Activated T-cell treated with anti-CD3 and anti-CD28 coated beads for 1 hour (primary cell): ENCODE data around the gene ZNF415.
"Not testable (repeated sequence)": the region's sequence is repeated elsewhere in the genome, so short reads cannot be mapped to it uniquely, and the experiment has no call there.

Experiments used
- DNase-seq: peaks from one replicate; pipeline ENCODE4 v3.0.0-alpha.2; 2020; ENCODE audit warnings: low read depth

Gene ZNF415

DNA sequence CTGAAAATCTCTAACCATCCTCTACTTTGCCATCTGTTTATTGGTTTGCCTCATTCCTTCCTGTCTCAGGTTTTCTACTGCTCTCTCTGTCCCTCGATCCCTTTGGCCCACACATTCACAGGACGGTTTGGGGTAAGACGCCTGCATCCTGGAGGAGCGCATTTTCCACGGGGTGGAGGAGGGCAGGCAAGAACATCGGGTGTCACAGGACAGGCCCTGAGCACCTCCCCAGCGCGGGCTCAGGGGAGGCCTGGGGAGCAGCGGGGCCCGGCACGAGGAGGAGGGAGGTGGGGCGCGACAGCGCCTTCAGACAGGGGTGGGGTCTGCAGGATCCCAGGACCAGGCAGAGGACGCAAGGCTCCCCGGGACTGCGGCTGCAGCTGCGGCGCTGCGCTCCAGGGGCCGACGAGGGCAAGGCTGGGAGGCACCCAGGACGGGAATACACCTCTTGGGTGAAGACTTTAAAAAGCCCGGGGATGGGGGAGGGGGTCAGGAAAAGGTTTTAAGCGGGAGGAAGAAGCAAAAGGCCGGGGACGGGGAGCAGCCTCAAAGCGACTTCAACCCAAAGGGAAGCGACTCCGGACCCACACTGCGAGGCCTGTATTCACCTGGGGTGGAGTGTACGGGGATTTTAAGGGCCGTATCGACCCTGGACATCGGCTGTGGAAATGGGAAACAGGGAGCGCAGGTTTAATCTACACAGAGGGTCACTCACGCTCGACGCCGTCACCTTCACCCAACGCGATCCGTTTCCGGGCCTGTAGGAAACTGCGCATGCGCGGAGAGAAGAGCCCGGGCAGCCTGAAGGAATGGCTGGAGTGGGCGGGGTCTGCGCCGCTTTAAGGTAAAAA lies at the start of gene ZNF415:
TSS of gene ZNF415 (minus strand) at position 770 of the 851 bp plus-strand sequence. CDS start 10,234 bp downstream, outside the sequence.
- peak; percentile 12 for DNase-seq

DNA sequence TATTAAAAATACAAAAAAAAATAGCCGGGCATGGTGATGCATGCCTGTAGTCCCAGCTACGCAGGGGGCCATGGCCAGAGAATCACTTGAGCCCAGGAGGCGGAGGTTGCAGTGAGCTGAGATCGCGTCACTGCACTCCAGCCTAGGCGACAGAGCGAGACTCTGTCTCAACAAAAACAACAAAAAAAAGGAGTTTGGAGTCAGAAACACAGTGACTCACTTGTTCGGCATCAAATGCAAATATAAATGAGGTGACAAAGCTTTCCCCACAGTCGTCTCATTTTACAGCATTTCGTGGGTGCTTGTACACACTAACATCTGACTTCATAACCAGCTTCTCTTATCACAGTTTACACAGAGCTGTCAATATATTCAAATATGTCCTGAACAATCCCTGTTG lies 49.5 kb upstream of the ZNF415 start:
- no peak for DNase-seq

DNA sequence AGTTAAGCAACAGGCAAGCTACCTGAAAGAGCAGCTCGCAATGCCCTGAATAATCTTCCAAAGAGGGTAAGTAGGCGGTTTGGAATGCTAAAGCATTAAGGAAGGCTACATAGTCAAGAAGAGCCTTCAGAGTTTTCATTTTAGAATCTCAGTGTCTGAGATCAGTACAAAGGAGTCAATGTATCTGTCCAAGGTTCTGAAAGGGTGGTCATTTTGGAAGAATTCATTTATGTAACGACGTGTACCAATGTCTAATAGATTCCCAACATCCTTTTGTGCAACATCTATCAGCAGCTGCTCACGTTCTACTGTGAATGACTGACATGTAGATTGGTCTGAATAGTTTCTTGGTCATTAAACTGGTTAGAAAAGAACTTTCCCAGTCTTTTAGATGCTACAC lies 45.3 kb upstream of the ZNF415 start:
- DNase-seq = no peak

DNA sequence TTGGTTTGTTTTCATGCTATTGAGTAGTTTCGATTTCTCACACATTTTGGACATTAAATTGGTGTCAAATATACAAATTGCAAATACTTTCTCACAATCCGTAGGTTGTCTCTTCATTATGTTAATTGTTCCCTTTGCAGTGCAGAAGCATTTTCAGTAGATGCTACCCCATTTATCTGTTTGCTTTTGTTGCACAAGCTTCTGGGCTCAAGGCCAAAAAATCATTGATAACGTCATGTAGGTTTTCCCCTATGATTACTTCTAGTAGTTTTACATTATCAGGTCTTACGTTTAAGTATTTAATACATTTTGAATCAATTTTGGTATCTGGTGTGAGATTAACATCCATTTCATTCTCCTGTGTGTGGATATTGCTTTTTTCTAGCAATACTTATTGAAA lies 40.2 kb upstream of the ZNF415 start:
- no peak for DNase-seq

DNA sequence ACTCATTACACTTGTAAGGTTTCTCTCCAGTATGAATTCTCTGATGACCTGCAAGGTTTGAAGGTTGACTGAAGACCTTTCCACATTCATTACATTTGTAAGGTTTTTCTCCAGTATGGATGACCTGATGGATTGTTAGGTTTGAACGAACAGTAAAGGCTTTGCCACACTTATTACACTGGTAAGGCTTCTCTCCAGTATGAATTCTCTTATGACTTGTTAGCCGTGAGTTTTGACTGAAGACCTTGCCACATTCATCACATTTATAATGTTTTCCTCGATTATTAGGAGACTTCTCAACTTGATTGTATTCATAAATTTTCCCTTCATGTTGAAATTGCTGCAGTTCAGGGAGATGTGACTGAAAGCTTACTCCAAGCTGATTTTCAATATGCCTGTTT lies 33.0 kb upstream of the ZNF415 start:
- DNase-seq = no peak

DNA sequence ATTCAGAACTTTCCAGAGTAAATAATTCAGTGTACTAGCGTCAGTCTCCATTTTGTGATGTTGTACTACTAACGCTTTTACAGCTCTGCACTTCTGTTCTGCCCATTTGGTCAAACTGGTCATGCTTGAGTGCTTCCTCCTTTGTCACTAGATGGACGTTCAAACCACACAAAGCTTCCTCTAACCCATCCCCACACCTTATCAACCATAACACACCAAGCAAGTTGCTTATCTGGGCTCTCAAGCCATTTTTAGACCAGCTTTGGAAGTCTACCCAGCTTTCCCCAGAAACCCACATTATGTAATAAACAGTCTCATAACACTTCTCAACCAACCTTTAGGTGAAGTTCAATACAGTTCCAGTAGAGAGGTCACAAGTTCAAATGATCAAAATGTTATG lies 28.4 kb upstream of the ZNF415 start:
- DNase-seq = no peak

DNA sequence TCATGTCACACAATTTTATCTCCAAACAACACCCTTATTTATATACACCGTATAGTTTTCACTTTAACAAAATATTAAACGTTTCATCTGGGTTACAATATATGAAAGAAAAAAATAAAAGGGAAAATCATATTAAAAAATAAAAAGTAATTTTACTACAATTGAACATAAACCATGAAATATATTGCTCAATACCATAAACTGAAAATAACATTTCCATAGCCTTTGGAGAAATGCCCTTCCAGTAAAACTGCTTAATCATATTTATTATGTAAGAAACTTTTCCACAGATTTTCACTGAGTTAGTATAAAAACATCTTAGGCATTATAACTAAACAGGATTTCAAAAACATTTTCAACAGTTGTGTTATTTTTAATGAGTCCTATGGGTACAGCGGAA lies 27.6 kb upstream of the ZNF415 start:
- no peak for DNase-seq

DNA sequence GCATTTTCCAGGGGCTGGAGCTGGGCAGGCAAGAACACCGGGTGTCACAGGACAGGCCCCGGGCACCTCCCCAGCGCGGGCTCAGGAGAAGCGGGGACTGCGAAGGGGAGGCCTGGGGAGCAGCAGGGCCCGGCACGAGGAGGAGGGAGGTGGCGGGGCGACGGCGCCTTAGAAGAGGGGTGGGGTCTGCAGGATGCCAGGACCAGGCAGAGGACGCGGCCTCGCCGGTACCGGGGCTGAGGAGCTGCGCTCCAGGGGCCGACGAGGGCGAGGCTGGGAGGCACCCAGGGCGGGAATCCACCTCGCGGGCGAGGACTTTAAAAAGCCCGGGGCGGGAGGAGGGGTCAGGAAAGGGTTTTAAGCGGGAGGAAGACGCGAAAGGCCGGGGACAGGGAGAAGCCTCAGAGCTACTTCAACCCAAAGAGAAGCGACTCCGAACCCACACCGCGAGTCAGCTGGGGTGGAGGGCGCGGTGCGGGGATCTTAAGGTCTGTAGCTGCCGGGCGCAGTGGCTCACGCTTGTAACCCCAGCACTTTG lies 25.5 kb upstream of the ZNF415 start:
- peak; percentile 13 for DNase-seq

DNA sequence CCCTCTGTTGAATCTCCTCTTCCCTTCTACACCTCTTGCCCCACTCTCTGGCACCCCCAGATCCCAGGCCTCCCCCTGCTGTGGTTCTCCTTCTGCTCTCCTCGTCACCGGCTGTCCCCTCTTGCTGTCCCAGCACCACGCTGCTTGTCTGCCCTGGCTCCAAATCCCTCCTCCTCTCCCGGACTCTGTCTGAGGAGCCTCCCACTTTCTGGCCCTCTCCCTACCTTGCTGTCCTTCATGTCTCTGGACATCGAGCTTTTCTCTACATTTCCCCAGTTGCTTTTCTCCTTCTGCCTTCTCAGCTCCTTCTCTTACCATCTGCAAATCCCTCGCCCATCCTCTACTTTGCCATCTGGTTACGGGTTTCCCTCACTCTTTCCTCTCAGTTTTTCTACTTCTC lies 24.9 kb upstream of the ZNF415 start:
- DNase-seq = no peak

DNA sequence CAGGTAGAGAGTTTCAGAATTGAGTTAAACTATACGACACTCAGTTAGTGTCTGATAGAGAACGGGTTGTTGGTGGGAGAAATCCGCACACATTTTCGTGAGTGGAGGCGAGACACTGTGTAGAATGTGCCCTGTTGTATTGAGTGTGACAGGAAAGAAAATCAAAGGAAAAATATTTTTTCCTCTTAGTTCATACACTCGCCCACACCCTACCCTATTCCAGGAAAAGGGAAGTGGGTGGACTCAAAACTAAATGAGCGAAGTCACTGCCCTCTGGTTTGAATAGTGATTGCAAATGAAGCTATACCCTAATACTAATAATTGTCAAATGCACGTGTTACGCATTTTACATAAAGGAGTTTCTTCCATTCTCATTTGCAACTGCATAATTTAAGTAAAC lies 24.1 kb upstream of the ZNF415 start:
- no peak for DNase-seq

DNA sequence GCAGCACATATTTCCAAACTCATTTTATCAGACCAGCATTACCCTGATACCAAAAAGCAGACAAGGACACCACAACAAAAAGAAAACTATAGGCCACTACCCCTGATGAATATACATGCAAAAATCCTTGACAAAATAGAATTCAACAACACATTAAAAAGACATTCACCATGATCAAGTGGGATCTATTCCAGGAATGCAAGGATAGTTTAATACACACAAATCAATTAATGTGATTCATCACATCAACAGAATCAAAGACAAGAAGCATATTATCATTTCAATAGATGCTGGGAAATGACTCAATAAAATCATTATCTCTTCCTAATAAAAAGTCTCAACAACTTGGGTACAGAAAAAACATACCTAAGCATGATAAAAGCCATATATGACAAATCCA lies 14.9 kb upstream of the ZNF415 start:
- DNase-seq = no peak

DNA sequence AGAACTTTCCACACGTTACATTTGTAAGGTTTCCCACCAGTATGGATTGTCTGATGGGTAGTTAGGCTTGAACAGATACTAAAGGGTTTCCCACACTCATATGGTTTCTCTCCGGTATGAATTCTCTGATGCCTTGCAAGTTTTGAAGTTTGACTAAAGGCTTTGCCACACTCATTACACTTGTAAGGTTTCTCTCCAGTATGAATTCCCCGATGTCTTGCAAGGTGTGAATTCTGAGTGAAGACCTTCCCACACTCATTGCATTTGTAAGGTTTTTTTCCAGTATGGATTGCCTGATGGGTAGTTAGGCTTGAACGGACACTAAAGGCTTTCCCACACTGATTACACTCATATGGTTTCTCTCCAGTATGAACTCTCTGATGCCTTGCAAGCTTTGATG lies 7.6 kb upstream of the ZNF415 start:
- no peak for DNase-seq

DNA sequence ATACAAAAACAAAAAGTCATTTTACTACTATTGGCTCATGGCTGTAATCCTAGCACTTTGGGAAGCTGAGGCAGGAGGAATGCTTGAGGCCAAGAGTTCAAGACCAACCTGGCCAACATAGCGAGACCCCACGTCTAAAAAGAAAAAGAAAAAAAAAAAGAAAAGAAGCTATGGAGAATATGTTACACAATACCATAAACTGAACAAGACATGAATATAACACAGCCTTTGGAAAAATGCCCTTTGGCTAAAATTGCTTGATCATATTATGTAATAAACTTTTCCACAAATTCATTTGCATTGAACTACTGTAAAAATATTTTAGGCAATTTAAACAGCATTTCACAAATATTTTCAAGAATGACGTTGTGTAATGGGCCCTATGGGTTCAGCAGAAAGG lies 3.7 kb upstream of the ZNF415 start:
- DNase-seq = no peak

DNA sequence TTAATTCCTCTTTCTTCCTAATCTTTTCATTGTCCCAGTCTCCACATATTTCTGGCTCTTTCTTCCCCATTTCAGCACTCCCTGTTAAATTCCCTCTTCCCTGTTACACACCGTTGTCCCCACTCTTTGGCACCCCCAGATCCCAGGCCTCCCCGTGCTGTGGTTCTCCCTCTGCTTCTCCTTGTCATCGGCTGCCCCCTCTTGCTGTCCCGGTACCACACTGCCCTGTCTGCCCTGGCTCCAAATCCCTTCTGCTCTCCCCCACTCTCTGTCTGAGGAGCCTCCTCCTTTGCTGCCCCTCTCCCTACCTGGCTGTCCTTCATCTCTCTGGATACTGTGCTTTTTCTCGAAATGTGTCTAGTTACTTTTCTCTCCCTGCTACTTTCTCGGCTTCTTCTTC lies 983 bp downstream of the ZNF415 start:
- no peak for DNase-seq

DNA sequence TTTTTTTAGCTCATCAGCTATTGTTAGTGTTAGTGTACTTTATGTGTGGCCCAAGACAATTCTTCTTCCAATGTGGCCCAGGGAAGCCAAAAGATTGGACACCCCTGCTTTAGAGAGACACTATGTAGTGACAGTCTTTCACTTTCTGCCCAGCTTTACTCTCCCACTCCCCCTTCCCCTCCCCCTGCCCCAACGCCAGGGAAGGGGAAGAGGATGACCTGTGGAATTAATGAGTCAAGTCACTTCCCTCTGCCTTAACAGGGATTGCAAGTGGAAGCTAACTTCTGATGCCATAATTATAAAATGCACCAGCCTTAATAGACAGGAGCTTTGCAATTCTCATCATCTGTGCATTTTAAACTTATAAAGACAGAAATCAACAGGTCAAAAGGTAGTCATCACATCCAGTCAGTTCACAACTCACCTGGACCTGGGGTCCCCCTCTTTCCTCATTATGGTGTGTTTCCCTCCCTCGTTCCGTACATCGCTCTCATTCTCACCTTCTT lies 1.6 kb downstream of the ZNF415 start:
- DNase-seq = no peak

DNA sequence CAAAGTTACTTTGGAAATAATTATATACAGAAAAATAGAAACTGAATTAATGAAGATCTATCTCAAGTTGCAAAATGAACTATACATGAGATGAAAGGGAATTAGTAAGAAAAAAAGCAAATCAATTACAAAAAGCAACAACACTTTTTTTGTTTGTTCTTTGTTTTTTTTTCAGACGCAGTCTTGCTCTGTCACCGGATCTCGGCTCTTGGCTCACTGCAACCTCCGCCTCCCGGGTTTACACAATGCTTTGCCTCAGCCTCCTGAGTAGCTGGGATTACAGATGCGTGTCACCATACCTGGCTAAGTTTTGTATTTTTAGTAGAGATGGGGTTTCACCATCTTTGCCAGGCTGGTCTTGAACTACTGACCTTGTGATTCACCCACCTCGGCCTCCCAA lies 2.2 kb downstream of the ZNF415 start:
- DNase-seq = no peak

DNA sequence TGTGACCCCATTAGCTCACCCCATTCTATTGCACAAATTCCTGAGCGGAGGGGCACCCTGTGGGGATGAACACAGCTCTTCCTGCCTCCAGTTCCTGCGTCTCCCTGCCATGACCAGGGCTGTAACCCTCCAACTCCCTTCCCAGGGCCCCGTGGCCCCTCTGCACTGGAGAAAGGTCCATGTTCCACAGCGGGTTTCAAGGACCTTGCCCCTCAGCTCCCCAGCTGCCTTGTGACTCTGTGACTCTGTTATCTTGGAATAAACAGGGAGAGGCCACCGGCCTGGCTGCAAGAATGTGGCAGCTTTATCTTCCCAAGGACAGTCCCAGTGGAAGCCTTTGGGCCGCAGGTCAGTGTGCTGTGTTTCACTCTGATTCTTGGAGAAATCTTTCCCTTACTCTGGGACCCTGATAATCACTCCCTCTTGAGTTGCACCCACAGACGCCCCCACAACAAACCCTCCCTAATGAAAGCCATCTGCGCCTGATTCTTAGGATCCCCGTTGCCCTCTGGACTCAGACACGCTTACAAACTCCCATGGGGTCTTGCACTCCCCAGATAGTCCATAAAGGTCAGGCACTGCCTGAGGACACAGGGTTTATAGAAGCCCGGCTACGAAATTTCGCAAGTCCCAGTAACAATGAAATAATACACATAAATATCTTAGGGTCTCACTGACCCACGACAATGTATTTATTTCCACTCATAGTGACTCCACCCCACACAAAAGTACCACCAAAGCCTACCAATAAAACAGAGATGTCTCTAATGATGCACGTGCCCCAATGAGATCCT lies 5.8 kb downstream of the ZNF415 start:
- DNase-seq = not testable (repeated sequence)

DNA sequence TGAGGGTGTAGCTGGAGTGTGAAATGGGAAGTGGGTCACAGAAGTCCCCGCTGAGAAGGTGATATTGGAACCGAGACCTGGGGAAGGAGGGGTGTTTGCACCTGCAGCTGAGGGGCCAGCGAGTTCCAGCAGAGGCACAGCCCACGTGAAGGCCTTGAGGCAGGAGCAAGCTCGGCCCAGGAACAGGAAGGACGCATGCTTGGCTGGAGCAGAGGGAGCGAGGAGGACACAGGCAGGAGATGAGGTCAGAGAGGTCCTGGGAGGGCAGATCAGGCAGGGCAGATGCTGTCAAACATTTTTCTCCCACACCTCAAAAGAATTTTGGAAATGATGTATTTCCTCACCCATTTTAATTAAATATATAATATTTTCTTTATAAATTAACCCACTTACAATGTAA lies 9.3 kb downstream of the ZNF415 start:
- DNase-seq = no peak

DNA sequence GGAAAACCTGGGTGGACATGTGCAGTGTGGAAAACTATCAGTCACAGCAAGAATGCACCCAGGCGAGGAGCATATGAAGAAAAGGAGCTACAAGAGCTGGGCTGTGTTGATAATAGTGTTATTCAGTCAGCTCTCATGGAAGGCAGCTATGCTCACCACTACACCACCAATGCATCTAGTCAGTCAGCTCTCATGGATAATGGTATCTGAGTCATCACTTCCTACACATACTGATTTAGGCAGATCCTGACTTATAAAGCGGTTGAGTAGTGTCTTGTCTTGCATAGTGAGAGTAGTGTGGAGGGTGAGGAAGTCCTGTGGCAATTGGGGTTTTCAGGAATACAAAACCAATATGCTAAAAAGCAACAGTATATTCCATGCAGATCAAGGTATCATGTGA lies 20.4 kb downstream of the ZNF415 start:
- DNase-seq = no peak

DNA sequence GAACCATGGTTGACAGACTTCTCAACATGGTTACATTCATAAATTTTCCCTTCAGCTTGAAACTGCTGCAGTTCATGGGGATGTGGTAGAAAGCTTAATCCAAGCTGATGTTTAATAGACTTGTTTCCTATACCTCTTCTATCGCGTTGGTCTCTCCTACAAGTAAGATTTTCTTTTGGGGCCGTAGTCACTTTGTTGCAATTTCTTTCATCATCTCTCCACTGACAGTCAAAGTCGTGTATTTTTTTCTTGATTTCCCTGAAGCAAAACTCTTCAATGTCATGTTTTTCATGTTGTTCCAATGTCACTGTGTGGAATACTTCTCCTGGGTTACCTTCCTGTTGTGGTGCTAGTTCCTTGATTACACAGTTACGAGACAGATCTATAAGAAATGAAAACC lies 23.2 kb downstream of the ZNF415 start:
- no peak for DNase-seq

DNA sequence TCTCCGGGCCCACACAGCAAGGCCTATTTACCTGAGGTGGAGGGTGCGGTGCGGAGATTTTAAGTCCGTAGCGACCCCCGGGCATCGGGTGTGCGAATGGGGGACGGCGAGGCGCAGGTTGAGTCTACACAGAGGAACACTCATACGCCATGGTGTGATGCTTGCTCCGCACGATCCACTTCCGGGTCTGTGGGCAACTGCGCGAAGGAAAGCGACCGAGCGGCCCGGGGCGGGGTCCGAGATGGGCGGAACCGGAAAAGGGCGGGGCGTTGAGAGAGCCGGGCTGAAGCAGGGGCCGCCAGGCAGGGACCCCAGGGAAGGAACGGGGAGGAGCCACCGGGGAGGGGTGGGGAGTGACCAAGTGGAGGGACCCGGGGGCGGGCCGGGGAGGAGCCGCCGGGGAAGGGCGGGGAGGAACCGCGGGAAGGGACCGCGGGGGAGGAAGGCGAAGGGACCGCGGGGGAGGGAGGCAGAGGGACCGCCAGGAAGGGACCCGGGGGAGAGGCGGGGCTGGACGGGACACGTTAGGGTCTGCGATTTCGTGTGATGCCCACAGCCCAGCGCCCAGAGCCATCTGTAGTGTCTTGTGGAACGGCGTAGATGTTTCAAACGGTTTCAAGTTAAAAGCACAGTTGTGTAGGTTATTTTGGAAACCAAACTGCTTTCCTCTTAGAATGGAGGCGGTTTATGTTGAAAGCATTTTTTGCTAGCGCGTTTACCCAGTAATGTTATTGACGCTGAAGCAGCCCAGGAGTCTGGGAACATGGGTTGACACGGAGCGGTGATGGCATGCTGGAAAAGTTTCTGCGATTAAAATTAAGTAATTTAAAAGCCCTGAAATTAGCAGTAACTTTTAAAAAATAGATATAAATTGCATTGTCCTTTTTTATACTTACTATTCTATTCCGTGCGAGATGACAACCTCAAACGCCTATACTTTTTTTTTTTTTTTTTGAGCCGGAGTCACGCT lies 29.2 kb downstream of the ZNF415 start, which contains the start of gene ZNF160:
TSS of gene ZNF160 (minus strand) at position 189 of the 970 bp plus-strand sequence. CDS start 17,146 bp downstream, outside the sequence.
- DNase-seq = peak; percentile 98
